GM21360 (cell line): Measurements from ENCODE around the gene PABPC3.

ENCODE experiments used
- ATAC-seq: cut with Tn5 transposase; IDR thresholded peaks from one replicate; pipeline ENCODE4 v1.9.1; 2021; ENCODE audit warnings: mild to moderate bottlenecking, moderate library complexity; ENCODE audit not compliant: unreplicated experiment

The PABPC3 gene

GRCh38 chr13:25095851-25096453 lies at the start of gene PABPC3:
Gene PABPC3, plus strand, starts transcription at chr13:25096136. Its CDS starts 63 bp downstream, at chr13:25096199.
- ATAC-seq = no peak

DNA sequence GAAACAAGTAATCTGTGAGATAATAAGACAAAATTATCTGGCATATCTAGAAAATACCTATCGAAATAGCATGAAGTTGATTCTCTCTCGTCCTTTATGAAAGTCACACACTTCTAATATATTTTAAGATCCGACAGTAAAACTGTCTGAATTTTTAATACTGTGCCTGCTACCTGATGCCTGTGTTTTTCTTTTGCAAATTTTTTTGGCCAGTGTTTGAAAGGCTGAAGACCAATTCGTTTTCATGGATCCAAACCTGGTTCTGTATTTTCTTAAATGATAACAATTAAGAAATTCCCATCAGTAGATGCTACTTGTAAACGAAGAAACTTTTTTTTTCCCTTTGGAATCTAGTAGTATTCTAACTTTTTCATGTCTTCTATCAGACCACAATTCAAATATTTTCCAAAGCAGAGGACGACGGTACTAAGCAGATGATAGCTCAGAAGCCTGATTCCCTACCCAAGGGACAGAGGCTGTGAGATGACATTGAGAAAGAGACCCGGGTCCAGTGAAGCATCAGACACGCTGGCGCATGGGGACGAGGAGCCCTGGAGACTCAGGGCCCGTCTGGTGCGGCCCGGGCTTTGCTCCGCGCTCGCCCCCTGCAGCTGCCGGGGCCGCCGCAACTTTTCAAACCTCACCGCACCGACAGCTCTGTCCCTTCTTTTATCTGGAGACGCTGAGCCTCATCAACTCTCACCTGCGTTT lies 49.5 kb upstream of the PABPC3 start:
- no peak for ATAC-seq

DNA sequence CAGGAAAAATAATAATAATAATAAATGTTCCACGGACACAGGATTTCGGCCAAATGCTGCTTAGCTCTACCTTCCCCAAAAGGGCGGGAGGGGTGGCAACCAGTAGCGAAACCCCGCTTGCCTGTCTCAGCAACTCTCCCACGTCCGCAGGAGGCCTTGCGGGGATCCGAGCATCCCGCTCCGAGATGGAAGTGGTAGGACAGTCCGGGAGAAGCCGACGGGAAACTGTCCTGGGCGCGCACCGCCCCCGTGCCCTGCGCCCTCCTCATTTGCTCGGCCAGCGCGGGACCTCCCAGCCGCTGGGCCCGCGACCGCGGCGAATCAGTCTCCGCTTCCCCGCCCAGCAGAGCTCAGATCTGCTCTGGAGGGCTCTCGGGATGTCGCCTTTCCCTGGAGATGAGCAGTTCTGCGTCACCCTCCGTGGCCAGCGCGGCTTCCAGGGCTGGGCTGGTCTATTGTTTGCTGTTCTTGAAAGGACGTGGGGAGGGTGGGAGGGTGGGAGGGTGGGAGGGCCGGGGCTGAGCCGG lies 48.9 kb upstream of the PABPC3 start:
- ATAC-seq = no peak

DNA sequence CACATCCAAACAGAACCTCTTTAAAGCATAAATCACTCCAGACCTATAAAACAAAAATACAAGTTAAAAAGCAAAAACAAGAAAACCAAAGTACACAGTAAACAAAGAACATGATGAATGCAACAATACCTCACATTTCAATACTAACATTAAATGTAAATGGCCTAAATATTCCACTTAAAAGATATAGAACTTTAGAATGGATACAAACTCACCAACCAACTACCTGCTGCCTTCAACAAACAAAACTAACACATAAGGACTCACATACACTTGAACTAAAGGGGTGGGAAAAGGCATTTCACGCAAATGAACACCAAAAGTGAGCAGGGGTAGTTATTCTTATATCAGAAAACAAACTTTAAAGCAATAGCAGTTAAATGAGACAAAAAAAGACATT lies 44.9 kb upstream of the PABPC3 start:
- no peak for ATAC-seq

DNA sequence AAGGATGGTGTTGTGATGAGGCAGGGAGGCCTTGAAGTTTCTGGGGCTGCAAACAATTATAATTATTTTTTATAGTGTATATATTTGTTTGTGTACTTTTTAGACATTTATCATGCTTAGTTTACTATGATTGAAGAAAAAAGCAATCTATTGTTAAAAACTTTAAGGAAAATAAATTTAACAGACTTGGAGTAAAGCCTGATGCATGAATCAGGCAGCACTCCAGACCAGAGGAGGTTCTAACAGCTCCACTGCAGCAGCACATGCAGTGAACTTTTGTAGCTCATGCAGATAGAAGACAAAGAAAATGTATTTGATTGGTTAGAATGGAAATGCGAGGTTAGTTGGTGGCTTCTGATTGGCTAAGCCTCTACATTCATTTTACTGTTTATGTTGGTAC lies 36.8 kb upstream of the PABPC3 start:
- no peak for ATAC-seq

- no peak for ATAC-seq
These were observed 36.0 kb upstream of the PABPC3 start for GRCh38 chr13:25059958-25060357.

DNA sequence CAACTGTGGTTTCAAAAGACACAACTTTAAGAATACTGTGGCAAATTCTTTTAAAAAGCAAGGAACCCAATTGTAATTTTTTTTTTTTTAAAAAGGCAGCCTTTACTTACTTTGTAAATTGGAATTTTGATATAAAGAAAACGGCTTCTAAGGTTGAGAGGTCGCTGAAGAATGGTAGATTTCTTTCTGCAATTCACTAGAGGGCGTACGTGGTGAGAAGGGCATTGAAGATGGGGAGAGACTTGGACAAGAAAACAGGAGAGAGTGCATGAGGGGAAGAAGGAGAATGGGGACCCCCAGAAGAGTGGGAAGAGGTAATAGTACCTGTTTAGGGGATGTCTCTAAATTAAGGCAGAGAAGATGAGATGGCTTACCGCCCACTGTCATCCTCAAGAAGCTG lies 33.5 kb upstream of the PABPC3 start:
- ATAC-seq = no peak

- ATAC-seq = no peak
These were observed 31.5 kb upstream of the PABPC3 start for GRCh38 chr13:25064396-25064795.

DNA sequence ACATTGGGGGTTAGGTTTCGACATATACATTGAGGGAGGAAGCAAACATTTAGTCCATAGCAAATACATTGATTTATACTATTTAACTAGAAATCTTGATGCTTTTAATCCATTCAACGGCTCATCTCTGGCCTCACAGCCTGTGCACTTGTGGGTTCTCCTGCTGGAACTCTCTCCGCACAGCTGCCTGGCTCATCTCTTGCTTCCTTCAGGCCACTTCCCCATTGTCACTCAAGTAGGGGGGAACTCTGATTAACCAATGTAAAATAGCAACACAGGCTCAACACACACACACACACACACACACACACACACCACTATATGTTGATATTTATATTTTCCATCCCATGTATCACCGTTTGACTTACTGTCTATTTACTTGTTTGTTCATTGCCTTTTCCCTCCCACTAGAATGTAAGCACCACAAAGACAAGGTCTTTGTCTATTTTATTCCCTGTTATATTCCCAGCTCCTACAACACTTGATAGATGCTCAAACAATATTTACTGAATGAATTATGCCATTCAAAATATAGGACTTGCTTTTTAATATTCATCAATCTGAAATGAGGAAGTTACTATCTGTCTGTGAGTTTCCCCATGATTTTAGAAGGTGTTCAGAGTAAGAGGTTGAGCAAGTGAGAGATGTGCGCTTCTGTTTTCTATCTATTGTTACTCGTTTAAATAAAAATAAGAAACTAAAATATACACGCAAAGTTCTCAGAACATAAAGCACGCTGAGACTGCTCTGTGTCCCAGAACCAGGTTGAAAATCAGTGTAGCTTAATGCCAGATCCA lies 29.8 kb upstream of the PABPC3 start:
- no peak for ATAC-seq

DNA sequence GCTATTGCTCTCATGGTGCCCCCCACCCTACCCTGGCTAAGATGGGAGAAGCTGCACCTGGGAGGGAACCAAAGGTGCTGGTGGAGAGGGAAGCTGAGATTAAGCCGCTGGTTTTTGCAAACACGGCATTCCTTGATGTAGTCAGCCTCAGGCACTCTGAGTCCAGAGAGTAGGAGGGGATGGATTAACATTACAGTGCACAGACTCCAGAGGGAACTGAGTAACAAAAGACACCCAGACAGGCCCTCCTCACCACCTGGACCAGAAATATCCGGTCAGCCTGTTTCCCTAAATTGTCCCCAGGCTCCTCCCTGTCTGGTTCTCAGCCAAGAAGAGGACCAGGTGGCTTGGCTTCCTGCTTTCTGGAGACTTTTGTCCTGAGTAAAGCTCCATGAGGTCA lies 28.9 kb upstream of the PABPC3 start:
- ATAC-seq = no peak

DNA sequence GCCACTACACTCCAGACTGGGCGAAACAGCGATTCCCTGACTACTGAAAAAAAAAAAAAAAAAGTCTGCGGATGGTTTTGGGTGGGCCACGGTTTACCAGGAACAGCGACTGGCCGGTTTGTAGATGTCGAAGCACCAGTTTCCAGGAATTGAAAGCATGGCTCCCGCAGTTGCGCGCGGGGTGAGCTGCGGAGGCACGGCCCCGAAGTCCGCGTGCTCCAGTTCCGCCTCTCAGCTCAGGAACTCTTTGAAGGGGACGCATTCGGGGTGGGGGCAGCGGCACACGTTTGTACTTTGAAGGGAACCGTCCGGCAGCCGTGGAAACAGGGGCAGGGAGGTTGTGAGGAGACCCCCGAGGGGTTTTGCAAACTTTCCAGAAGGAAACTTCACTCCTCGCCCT lies 27.1 kb upstream of the PABPC3 start:
- no peak for ATAC-seq

- ATAC-seq = no peak
These were observed 26.7 kb upstream of the PABPC3 start for GRCh38 chr13:25069236-25069635.

GRCh38 chr13:25069911-25070310 lies 26.0 kb upstream of the PABPC3 start:
- ATAC-seq = no peak

- no peak for ATAC-seq
These were observed 15.2 kb upstream of the PABPC3 start for GRCh38 chr13:25080773-25081172.

GRCh38 chr13:25084096-25084495 lies 11.8 kb upstream of the PABPC3 start:
- ATAC-seq = no peak

DNA sequence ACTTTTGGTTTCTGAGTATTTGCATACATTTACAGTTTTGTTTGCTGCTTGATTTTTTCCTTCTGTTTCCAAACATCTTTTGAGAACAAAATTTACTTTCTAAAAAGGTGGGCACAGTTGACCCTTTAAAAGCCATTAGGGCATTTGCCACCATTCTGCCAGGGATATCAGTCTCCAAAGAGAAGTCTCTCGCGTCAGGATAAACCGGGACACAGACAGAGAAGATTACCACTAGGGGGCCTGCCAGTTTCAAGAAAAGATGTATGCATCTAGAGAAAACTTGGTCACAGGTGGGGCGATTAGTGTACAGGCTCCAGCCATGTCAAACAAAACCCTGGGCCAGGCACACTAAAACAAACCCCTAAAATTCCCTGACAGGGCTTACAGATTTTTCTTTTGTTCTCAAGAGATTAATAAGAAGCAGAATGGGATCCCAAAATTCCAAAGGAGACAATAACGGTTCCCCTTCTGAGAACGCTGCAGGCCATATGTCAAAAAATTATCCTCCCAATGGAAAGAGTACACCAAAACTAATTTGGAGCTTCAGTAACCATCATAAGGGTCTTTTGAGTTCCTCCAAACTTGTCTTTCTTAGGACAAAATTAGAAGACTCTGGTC lies 10.7 kb upstream of the PABPC3 start:
- no peak for ATAC-seq

DNA sequence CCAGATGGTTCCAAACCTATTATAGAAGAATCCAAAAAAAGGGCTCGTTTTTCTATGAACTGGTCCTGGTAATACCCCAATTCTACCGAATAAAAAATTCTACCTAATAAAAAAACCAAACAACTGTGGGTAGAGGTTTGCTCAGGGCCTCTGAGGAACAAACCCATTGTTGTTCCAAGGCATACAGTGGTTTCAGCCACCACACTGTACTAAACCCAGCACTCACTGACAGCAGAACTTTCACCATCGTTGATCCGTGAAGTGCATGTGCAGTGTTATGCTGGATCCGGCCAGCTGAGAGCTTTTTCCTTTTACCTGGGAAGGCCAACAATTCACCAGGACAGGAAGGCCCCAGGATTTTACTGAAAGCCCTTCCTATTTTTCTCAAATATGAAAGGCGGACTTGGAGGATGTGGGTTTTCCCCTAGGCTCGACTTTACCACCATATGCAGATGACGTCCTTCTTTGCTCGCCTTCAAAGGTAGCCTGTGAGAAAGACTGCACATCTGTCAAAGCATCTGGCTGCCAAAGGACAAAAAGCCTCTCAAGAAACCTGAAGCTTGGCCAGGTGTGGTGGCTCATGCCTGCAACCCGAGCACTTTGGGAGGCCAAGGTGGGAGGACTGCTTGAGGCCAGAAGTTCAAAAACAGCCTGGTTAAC lies 7.2 kb upstream of the PABPC3 start:
- no peak for ATAC-seq

DNA sequence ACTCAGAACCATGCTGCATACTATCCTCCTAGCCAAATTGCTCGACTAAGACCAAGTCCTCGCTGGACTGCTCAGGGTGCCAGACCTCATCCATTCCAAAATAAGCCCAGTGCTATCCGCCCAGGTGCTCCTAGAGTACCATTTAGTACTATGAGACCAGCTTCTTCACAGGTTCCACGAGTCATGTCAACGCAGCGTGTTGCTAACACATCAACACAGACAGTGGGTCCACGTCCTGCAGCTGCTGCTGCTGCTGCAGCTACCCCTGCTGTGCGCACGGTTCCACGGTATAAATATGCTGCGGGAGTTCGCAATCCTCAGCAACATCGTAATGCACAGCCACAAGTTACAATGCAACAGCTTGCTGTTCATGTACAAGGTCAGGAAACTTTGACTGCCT lies 1.5 kb downstream of the PABPC3 start:
- no peak for ATAC-seq

GRCh38 chr13:25103711-25104110 lies 7.8 kb downstream of the PABPC3 start:
- no peak for ATAC-seq

GRCh38 chr13:25109341-25109740 lies 13.4 kb downstream of the PABPC3 start:
- ATAC-seq = no peak
